GM08714 (cell line): ENCODE measurements around the gene EPHB2.
"Not testable (repeated sequence)": the region's sequence is repeated elsewhere in the genome, so short reads cannot be mapped to it uniquely, and the experiment has no call there.

ENCODE experiments used
- H3K4me3 ChIP-seq: fragments of 200-500 bp; sonication (Bioruptor generic); 2 replicates; pipeline ENCODE4 v1.5.1; 2014; ENCODE audit warnings: mild to moderate bottlenecking, low read length, inconsistent platforms
- ZNF274 ChIP-seq: IDR thresholded peaks from 2 replicates; pipeline ENCODE4 v1.6.1; 2012; ENCODE audit warnings: mild to moderate bottlenecking, low read depth, low read length

The EPHB2 gene

DNA sequence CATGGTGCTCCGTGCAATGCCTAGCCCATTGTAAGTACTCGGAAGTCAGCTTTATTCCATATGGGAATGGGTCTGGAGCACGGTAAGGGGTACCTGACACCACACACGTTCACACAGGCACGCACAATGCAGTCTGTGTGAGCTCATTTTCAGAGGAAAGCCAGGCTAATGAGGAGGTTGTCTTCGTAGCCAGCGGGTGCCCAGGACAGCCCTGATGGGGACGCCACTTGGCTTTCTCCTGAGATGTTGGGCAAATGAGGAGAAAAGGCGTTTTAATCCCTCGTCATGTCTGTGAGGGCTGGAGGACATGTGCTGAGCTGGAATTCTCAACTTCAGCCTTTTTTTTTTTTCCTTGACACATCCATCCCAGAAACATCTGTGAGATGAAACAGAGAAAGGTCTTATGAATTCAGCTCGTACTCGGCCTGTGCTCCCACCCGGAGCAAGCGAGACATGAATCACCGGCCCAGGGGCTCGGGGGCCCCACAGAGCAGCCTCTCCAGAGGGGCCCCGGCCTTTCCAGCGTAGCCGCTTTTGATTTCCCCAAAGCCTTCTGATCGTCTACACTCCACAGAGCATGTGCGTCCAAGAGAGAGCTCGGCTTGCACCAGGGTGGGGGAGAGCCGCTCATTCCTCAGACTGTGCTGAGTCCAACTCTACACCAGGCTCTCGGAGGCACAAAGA lies 125.1 kb downstream of the EPHB2 start:
- H3K4me3 ChIP-seq, result no peak overlapping the region
- TF ChIP-seq ZNF274, result no peak

DNA sequence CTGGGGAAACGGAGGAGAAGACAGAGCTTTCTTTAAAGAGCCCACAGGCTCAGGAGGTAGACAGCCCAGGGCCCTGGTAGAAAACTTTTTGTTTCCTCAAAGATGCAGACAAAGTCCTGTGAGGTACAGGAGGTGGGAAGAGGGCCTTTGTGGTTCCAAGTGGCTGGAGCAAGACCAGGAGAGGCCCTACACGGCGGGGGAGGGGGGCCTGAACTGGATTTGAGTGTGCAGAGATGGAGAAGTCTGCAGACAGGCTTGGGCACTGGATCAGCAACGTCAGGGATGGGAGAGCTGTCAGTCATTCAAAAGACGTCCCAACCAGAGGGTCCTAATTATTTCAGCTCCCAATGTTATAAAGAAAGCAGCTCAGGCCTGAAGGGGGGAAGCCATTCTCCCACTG lies 126.2 kb downstream of the EPHB2 start:
- TF ChIP-seq ZNF274, result no peak
- H3K4me3 ChIP-seq, result no peak overlapping the region

DNA sequence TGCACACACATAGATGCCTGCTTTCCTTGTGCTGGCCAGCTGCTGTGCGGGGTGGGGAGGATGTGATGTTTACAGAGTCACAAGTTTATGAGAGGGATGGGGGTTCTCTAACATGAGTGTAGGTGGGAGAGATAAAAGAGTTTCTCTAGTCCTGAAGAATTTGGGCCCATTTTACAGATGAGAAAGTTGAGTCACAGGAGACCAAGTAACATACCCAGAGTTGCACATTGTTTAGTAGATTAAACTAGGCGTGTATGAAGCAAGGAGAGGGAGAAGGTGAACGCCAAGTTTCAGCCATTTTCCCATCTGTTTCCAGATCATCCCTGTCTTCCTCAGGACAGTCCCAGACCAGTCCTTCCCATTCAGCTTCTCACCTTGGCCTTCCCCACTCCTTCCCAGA lies 126.7 kb downstream of the EPHB2 start:
- TF ChIP-seq ZNF274, result no peak
- H3K4me3 ChIP-seq, result no peak overlapping the region

DNA sequence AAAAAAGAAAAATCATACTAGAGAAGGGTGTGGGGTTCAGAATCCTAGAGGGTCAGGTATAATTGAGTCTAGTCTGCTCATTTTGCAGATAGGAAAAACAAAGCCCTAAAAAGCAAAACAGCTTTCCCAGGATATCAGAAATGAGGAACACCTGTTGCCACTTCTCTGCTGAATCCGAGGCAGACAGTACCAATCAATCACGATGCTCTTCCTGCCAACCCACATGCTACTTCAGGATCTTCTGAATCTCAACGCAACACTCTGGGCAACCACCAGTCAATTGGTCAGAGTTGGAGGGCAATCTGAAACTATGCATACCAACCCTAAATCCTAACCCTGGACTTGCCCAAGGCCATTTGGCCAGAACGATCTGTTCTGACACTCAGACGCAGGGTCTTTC lies 128.3 kb downstream of the EPHB2 start:
- H3K4me3 ChIP-seq, result no peak overlapping the region
- no peak for TF ChIP-seq ZNF274

DNA sequence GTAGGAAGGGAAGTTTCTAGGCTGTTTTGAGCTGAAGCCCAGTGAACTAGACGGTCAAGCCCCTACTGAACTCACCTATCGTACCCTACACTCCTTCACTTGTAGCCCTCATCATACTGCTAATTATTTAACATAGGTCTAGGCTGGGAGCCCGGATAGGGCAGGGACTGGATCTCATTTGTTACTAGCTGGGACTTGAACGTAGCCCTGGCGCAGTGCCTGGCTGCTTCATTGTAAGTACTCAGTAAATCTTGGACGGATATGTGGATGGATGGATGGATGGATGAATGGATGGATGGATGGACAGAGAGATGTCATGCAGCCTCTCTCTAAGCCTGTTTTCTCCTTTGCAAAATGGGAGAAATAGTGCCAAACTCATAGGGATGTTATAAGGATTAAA lies 129.2 kb downstream of the EPHB2 start:
- no peak overlapping the region for H3K4me3 ChIP-seq
- TF ChIP-seq ZNF274, result no peak

GRCh38 chr1:22841142-22841541 lies 130.5 kb downstream of the EPHB2 start:
- no peak for TF ChIP-seq ZNF274
- no peak overlapping the region for H3K4me3 ChIP-seq

DNA sequence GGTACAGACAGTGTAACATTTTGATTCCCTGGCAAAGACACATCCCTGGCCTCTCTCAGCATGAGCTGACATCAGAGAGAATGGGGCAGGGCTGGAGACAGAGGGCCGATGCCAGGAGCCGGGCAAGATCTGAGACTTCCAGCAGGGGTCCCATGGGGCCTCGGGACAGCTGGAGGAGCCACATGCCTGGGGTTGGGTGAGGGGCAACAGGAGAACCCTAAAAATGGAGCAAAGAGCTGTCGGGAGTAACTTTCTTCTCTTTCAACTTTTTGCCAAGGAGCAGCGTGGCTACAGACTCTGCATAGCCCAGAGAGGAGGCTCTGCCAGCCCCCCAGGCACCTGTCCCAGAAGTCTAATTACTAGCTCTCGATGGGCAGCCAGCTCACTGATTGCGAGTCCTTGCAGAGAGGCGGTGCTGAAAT lies 131.2 kb downstream of the EPHB2 start:
- TF ChIP-seq ZNF274, result no peak
- no peak overlapping the region for H3K4me3 ChIP-seq

GRCh38 chr1:22843441-22844183 lies 133.0 kb downstream of the EPHB2 start:
- not testable (repeated sequence) for H3K4me3 ChIP-seq

DNA sequence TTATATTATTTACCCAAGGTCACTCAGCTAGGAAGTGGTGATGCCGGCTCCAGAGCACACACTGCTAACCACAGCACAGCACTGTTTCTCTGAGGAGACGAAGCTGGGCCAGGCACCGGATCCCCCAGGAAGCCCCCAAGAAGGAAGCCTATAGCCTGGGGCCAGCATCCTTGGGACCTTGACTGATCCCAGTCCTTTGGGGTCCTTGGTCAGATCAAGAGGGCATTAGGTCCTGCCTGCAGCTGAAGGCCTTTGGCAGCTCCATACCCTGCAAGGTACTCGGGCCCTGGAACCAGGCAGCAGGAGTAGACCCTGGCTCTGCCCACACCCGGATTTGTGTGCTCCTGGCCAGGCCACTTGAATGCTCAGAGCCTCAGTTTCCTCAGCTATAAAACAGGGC lies 134.0 kb downstream of the EPHB2 start:
- TF ChIP-seq ZNF274, result no peak
- no peak overlapping the region for H3K4me3 ChIP-seq

- no peak for TF ChIP-seq ZNF274
- H3K4me3 ChIP-seq, result no peak overlapping the region
These were observed 134.8 kb downstream of the EPHB2 start for GRCh38 chr1:22845398-22845935.

- no peak overlapping the region for H3K4me3 ChIP-seq
- no peak for TF ChIP-seq ZNF274
These were observed 135.8 kb downstream of the EPHB2 start for GRCh38 chr1:22846458-22846857.

DNA sequence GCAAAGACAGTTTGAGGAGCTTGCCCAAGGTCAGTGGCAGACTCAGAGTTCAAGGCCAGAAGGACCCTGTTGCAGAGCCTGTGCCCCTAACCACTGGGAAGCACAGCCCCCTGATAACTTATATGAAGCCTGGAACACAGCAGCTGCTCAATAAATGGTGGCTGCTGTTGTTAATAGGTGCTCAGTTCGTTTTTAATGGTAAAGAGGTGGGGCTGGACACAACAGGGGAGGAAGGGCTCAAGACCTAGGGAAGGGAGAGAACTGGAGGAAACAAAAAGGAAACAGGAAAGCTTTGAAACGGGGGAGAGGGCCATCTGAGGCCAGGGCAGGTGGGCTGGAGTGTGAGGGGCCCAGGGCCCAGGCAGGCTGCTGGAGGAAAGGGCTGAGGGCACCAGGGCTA lies 136.6 kb downstream of the EPHB2 start:
- TF ChIP-seq ZNF274, result no peak
- no peak overlapping the region for H3K4me3 ChIP-seq

- no peak for TF ChIP-seq ZNF274
- no peak overlapping the region for H3K4me3 ChIP-seq
These were observed 137.1 kb downstream of the EPHB2 start for GRCh38 chr1:22847709-22848108.

DNA sequence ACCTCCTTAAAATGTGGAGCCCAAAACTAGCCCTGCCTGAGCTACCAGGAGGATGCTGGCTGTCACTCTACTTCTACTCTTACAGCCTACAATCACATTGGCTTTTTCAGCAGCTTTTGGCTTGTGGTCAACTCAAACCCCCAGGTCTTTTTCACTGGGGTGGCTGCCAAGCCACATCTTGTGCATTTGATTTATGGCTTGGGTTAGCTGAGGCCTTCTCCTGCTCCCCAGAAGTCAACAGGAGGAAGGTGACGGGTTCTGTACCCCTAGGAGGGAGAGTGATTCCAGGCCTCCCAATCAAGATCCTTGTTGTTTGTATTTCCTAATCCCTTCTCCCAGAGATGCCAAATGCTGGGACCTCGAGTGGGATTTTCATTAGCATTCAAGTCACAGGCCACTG lies 137.8 kb downstream of the EPHB2 start:
- TF ChIP-seq ZNF274, result no peak
- H3K4me3 ChIP-seq, result no peak overlapping the region

DNA sequence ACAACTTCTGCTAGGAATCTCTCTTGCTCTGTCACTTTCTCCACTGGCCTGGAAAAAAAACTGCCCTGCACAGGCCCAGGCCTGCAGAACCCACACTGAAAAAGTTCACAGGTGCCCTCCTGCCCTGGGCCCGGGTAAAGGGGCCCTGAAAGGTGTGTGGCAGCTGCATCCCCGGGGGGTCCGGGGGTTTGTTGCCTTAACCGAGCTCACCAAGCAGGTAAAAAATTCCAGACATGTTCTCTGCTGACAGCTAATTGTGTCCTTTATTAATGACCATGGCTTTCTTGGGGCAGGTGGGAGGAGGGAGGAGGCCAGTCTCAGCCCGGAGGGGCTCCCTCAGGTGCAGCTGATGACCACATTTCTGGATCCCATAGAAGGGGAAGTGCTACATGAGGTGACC lies 139.1 kb downstream of the EPHB2 start:
- TF ChIP-seq ZNF274, result no peak
- H3K4me3 ChIP-seq, result no peak overlapping the region
